Coronary artery (tissue), 2 donors: ENCODE data around the gene MAPK1.
"Not testable (repeated sequence)": the region's sequence is repeated elsewhere in the genome, so short reads cannot be mapped to it uniquely, and the experiment has no call there.

Experiments used
- DNase-seq: peaks from one replicate; pipeline ENCODE4 v3.0.0-alpha.2; 2017; ENCODE audit warnings: low spot score
- H3K27ac ChIP-seq, 2 donors: fragments of 200-600 bp; sonication (generic); one replicate each; pipeline ENCODE4 v1.5.1; 2016 to 2019
- H3K4me3 ChIP-seq: fragments of 200-600 bp; sonication (generic); 2 replicates; pipeline ENCODE4 v1.5.1; 2016; ENCODE audit warnings: mild to moderate bottlenecking, moderate library complexity
- CTCF ChIP-seq: fragments of 200-600 bp; sonication (generic); IDR thresholded peaks from one replicate; pipeline ENCODE4 v1.5.1; 2019; ENCODE audit warnings: antibody characterized with exemption

Gene MAPK1

GRCh38 chr22:21727159-21727558 is 140.3 kb downstream of the MAPK1 start:
- Histone ChIP-seq H3K27ac (no peak overlapping the region), H3K4me3 (no peak overlapping the region)
- no peak for DNase-seq
- TF ChIP-seq CTCF = no peak

GRCh38 chr22:21726650-21727049 is 140.8 kb downstream of the MAPK1 start:
- DNase-seq = no peak
- H3K27ac ChIP-seq = no peak overlapping the region

GRCh38 chr22:21725956-21726649 is 141.3 kb downstream of the MAPK1 start:
- Histone ChIP-seq H3K27ac (no peak overlapping the region), H3K4me3 (no peak overlapping the region)
- DNase-seq = no peak
- no peak for TF ChIP-seq CTCF

More at GRCh38 chr22:21726650-21727049, 140.8 kb downstream of the MAPK1 start:
- H3K4me3 ChIP-seq = no peak overlapping the region
- TF ChIP-seq CTCF = no peak

GRCh38 chr22:21724496-21724895 is 142.9 kb downstream of the MAPK1 start:
- H3K4me3 ChIP-seq, H3K27ac ChIP-seq, DNase-seq: not testable (repeated sequence)

- H3K27ac ChIP-seq = not testable (repeated sequence)
These were observed 146.1 kb downstream of the MAPK1 start for GRCh38 chr22:21721195-21721852.

GRCh38 chr22:21720191-21720859 is 147.1 kb downstream of the MAPK1 start:
- H3K27ac ChIP-seq, H3K4me3 ChIP-seq: not testable (repeated sequence)

More at GRCh38 chr22:21721195-21721852, 146.1 kb downstream of the MAPK1 start:
- not testable (repeated sequence) for H3K4me3 ChIP-seq, DNase-seq

GRCh38 chr22:21719024-21719423 is 148.4 kb downstream of the MAPK1 start:
- no peak for DNase-seq
- no peak for TF ChIP-seq CTCF
- H3K4me3 ChIP-seq = no peak overlapping the region
- no peak overlapping the region for H3K27ac ChIP-seq

More at GRCh38 chr22:21720191-21720859, 147.1 kb downstream of the MAPK1 start:
- not testable (repeated sequence) for DNase-seq

- Histone ChIP-seq H3K4me3 (no peak overlapping the region), H3K27ac (no peak overlapping the region)
- no peak for TF ChIP-seq CTCF
- DNase-seq = no peak
These were observed 148.9 kb downstream of the MAPK1 start for GRCh38 chr22:21718499-21718898.

GRCh38 chr22:21716395-21717122 is 150.9 kb downstream of the MAPK1 start:
- not testable (repeated sequence) for H3K4me3 ChIP-seq, DNase-seq, H3K27ac ChIP-seq
